HG03565 (cell line): Measurements from ENCODE around the gene CD300H.

Experiments
- ATAC-seq: cut with Tn5 transposase; IDR thresholded peaks from one replicate; pipeline ENCODE4 v1.9.1; 2021; ENCODE audit warnings: mild to moderate bottlenecking, moderate library complexity; ENCODE audit not compliant: unreplicated experiment

CD300H gene

DNA sequence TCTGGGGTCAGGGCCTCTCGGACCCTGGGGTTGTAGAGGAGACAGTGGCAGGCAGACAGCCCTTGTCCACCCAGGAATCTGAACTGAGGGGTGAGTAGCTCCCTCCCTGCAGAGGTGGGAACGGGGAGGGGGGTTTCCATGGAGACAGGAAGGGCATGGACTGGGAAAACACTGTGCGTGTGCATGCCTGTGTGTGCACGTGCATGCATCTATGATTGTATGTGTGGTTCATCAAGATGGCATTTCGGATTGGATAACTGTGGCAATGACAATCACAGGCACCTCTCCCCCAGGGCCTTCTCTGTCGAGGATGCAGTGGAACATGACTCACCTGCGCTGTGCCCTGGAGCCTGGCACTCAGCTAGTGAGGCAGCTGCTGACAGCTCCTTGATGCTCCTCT is 15.3 kb downstream of the CD300H start:
- no peak for ATAC-seq

DNA sequence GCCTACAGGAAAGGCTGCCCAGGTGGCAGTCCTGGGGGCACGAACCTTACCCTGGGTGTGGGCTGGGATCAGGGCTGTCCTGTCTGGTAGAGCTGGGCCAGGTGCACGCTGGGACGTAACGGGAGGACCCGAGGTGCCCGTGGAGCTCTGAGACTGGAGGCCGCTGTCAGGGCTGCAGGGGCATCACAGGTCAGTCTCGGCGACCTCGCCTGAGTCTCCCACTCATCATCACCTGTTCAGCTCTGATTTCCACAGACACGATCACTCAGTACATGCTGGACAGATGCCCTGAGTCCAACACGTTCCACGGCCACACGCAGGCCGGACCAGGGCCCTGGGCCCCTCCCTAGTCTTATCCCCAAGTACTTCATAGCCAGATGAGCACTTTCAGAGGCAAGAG is 16.7 kb downstream of the CD300H start:
- ATAC-seq: no peak

DNA sequence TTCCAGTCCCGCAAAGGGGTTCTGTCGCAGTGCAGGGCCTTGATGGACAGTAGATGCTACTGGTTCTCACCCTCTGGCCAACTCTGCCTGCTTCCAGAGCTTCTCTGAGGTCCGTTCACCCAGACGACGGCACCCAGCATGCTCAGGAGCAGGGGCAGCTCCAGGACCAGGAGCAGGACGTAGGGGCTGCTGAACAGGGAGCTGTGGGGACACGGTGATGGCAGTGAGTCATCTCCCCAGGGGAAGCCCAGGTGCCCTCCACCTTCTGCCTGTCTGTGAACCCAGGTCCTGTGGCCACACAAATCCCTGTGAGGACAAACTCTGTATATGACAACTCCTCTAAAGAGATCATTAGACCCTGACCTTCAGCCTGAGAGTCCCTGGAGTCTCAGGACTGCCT is 18.0 kb downstream of the CD300H start:
- ATAC-seq: no peak

DNA sequence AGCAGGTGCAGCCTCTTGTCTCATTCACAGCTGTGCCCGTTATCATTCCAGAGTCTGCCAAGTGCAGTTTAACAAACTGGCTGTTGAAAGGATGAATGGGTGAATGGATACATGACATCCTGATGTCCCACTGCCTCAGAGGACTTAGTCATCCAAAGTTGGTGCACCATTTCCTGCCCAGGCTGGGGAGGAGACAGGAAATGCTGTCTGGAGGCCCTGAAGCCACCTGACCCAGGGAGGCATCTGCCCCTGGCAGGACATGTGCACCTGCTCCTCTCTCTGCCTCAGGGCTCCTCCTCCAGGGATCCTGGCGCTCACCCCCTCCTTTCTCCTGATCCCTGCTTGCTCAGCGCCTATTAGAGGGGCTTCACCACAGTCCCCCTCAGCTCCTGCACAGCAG is 19.6 kb downstream of the CD300H start:
- no peak for ATAC-seq

DNA sequence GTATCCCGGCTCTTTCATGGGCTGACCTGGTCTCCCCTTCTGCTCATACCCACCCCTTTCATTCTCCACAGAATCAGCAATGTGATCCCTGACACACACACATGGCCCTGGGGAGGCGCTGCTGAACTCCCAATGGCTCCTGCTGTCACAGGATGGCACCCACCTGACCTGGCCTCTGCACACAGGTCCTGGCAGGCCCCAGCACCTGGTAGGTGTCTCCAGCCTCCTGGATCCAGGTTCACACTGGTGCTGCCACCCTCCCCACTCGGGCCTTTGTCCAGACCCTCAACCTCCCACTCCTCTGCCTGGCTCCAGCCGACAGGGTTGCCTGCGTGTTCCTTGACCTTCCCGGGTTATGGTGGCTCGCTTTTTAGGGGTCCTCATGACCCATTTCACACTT is 20.0 kb downstream of the CD300H start:
- ATAC-seq: no peak

DNA sequence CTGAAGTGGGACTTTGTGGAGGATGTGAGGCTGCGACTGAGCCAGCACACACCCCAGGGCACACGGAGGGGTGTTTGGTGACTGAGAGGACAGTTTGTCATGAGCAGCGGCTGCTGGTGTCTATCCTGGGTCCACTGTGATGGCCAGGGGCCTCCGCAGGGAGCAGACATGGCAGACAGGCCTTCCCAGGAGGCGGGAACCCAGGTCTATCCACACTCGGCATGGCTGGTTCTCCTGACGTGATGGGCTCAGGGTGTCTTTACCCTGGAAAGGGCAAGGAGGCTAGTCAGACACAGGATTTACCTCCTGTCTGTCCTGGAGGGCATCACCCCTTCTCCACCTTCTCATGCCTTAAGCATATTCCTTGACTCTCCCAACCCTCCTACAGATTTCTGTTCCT is 20.7 kb downstream of the CD300H start:
- ATAC-seq: no peak

DNA sequence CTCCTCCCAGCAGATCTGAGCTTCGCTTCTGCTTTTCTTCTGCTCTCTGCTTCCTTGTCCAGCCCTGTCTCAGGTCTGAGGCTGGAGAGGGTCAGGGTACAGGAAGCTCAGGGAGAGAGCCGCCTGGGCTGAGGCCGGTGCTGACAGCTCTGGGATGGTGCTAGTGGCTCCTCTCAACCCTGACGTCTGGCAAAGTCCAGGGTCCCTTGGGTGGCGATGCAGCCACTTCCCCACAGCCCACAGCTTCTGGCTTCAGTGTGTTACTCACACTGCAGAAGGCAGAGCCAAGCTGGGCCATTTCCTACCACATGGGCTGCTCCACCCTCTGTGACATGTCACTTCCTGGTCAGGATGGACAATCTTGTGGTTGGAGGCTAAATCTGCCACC is 21.5 kb downstream of the CD300H start, which contains the start of gene CD300C:
TSS of gene CD300C (minus strand) at position 273 of the 388 bp plus-strand sequence. CDS start 333 bp downstream, outside the sequence.
- ATAC-seq: no peak

DNA sequence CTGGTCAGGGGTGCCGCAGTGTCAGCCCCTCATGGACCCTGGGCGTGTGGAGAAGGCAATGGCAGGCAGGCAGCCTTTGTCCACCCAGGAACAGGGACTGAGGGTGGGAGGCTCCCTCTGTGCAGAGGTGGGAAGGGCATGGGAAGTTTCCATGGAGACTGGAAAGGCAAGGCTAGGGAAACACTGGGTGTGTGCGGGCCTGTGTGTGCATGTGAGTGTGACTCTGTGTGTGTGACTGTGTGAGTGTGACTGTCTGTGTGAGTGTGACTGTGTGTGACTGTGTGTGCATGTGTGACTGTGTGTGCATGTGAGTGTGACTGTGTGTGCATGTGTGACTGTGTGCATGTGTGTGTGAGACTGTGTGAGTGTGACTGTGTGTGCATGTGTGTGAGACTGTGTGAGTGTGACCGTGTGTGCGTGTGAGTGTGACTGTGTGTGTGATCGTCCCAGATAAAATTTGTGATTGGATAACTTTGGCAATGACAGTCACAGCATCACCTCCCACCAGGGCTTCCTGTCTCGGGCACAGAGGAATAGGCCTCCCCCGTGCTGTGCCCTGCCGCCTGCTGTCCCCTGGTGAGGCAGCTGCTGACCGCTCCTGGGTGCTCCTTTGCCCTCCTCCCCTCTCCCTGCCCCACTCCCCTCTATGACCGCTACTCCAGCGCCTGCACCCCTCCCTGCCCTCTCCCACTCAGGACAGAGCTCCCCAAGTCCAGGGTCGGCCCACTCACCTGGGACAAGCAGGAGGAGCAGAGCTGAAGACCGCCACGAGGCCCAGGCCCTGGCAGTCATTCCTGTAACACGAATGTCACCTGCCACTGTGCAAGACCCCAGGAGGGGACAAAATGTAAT is 22.1 kb downstream of the CD300H start:
- no peak for ATAC-seq

DNA sequence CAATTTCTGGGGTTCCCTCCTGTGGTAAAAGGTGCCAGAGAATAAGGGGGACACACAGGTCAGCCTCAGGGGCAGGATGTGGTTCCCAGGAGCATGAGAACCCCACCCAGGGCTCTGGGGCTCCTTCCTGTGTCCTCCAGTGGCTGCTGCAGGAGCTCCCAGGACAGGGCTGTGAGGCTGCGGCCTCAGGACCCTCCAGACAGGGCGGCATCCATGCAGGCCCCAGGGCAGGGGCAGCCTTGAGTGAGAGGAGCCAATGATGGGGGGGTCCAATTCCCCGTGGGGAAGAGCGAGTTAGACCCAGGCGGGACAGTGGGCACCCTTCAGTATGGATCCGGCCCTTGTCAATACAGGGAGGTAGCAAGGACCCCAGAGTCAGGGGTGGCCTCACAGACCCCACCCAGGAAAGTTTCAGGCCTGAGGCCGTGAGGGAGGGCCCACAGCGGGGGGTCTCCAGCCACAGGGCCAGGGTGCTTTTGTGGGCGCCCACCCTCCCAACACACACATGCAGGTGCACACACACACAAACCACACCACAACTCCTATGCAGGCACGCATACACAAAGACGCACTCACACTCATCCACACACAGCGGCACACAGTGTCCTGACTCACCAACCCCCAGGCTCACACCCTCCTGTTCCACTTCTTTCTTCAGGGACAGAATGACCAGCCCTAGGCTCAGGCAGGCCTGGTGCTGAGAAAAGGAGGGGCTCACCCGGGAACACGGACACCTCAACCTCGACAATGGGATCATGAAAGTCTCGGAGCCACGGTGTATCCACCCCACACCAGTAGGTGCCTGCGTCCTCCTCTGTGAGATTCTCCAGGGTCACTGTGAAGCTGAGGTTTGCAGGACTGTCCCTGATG is 23.2 kb downstream of the CD300H start:
- no peak for ATAC-seq

DNA sequence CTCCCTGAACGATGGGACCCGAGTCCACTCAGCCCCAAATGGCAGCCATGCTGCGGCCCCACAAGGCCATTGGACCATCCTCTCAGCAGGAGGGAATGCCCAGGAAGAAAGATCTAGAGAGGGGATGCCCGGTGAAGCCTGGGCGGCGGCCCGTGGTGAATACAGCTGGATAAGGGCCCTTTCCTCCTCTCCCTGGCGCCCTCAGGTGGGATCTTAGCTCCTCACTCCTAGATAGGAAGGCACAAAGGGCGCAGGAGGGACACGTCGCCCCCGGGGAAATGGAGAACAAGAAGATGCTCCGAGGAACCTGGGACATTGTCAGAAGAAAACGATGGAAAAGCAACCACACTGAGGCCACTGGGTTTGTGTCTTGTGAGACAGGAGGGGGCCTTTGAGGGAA is 23.9 kb downstream of the CD300H start:
- ATAC-seq: no peak

DNA sequence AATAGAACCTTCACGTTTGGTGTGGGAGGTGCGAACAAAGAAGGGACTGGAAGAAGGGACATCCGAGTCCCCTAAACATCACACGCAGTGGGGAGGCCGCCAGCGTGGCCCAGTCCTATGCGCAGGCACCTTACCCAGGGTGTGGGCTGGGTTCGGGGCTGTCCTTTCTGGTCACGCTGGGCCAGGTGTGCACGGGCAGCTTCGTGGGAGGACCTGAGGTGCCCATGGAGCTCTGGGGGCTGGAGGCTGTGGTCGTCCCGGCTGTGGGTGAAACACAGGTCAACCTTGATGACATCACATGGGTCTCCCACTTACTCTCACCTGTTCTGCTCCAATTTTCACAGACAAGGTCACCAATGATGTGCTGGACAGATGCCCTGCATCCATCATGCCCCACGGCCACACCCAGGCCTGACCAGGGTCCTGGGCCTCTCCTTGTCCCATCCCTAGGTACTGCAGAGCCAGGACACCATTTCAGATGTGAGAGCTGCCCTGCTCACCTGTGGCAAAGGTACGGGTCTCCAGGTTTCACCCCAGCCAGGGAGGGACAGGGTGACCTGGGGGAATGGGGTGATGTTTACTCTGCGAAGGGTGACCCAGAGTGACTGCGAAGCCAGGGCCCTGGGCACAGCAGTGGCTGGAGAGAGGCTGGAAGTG is 24.5 kb downstream of the CD300H start:
- ATAC-seq: no peak

DNA sequence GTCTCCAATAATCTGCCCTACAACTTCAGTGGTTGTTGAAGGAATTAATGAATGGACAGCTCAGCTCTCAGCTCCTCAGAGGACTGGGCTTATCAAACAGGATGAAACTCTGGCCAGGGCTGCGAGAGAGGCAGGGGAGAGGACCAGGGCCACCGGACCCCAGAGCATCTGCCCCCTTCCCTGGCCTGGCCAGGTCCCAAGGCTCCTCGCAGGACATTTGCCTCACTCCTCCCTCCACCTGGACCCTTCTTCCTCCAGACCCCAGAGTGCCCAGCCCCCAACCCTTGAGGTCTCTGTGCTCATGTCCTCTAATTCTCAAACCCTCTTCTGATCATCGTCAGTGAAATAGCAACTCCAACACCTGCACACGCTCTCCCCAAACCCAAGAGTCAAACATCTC is 25.1 kb downstream of the CD300H start:
- no peak for ATAC-seq

DNA sequence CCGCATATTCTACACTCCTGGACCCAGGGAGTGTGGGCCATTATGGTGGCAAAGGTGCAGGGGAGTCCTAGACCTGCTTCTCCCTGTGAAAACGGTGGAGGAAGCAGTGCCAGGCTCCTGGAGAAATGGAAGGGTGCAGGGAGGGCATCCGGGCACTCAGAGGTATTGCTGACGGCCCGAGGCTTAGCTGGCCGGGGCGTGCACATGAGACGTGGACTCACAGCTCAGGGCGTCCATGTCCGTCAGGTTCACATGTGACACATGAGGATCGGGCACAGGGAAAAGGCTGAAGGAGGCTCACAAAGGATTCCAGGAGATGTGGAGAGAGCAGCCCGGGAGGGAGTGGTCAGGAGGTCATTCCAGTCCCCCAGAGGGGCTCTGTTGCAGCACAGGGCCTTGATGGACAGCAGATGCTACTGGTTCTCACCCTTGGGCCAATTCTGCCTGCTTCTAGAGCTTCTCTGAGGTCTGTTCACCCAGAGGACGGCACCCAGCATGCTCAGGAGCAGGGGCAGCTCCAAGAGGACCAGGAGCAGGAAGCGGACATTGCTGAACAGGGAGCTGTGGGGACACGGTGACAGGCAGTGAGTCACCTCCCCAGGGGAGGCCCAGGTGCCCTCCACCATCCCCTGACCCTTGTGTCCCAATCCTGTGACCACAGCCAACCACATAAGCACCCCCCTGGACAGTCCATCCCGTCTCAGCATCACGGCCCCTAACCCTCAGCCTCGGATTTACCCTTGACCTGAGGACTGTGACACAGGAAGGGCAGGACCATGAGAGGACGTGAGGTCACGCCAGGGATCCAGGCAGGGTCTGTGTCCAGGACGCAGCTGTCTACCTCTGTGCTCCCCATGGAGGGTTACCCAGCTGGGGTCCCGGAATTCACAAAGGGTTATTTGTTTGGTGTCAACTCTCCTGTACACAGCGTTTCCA is 25.9 kb downstream of the CD300H start:
- no peak for ATAC-seq

DNA sequence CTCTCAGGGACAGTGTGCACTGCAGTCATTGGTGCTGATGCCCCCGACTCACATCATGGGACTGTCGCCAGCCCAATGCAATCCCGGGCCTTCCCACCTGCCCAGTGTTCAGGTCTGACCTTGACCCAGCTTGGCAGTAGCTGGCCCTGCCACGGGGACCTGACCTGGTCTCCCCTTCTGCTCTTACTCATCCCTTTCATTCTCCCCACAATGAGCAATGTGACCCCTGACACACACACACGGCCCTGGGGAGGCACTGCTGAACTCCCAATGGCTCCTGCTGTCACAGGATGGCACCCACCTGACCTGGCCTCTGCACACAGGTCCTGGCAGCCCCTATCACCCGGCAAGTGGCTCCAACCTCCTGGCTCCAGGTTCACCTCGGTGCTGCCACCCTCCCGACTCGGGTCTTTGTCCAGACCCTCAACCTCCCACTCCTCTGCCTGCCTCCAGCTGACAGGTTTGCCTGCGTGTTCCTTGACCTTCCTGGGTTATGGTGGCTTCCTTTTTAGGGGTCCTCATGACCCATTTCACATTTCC is 28.0 kb downstream of the CD300H start:
- ATAC-seq: no peak

DNA sequence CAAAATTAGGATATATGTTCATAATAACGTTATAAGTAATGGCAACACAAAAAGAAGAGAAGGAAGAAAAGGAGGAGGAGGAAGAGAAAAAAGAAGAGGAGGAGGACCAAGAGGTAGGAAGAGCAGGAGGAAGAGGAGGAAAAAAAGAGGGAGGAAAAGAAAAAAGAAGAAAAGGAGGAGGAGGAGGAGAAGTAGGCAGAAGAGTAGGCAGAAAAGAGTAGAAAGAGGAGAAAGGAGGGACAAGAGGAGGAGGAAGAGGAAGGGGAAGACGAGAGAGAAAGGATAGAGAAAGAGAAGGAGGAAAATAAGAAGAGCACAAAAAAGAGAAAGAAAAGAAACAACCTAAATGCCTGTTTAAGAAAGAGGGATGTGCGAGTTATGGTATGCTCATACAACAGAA is 30.4 kb downstream of the CD300H start:
- ATAC-seq: no peak

DNA sequence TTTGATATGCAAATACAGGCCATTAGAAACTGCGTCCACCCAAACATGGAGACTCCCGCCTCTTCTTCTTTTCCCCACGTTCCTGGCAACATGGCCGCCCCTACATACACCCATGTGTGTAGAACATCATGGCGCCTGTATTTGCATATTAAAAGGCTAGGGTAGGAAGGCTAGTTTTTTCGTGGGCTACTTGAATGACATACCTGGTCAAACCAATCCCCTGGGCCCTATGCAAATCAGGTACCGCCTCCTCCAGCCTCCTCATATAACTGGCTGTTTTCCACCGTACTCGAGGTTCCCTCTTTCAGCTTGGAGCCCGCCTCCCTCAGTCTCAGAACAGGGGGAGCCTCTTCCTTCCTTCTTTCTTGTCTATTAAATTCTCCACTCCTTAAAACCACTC is 35.2 kb downstream of the CD300H start:
- ATAC-seq: no peak

DNA sequence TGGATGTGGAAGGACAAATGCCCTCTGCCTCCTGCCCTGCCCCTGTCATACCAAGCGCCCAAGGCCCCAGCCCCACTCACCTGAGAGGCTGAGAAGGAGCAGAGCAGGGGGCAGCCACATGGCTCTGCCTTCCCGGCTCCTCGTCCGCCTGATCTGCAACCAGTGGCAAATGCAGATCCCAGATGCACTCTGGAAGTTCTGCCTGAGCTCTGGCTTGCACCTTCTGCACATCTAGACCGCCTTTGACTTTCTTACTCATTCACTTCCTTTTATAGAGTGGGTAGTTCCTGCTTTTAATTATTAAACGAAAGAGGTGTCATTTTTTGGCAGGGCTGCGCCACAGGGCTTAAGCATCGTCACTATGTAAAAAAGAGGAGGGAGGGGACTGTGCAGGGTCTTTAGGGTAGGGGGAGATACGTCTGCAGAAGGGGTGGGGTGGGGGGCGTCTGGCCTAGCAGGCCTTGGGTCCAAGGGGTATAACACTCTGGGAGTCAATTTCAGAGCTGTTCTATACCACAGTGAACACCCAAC is 36.0 kb downstream of the CD300H start, which contains the start of gene CD300LB:
TSS of gene CD300LB (minus strand) at position 245 of the 531 bp plus-strand sequence. CDS start at position 120, 125 bp downstream.
- ATAC-seq: no peak

DNA sequence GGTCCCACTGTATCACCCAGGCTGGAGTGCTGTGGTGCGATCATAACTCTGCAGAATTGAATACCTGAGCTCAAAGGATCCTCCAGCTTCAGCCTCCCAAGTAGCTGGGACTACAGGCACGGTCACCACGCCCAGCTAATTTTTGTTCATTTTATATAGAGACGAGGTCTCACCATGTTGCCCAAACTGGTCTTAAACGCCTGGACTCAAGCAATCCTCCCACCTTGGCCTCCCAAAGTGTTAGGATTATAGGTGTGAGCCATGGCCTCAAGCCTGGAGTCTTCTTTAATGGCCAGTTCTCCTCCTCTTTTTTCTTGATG is 36.5 kb downstream of the CD300H start:
- ATAC-seq: no peak

DNA sequence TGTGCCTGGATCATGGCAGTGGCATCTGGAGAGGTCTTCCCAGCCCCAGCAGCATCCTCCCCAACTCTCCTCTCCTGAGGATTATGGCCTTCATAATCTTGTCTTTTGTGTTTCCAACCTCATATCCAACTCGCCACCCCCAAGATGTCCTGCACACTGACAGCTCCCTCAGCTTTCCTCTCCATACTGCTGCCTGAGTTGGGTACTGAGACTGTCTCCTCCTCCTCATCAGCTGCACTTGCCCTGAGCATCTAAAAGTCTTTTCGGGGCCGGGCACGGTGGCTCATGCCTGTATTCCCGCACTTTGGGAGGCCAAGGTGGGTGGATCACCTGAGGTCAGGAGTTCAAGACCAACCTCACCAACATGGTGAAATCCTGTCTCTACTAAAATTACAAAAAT is 38.1 kb downstream of the CD300H start:
- no peak for ATAC-seq
